Neutrophil (primary cell): ENCODE measurements around the gene CDC42.

Experiments used
- H3K27ac ChIP-seq: fragments of 200-600 bp; sonication (generic); 2 replicates; pipeline ENCODE4 v1.5.1; 2016; ENCODE audit warnings: mild to moderate bottlenecking, moderate library complexity
- H3K27me3 ChIP-seq: fragments of 200-600 bp; sonication (generic); 2 replicates; pipeline ENCODE4 v1.6.0; 2016; ENCODE audit warnings: mild to moderate bottlenecking
- H3K36me3 ChIP-seq: fragments of 200-600 bp; sonication (generic); 2 replicates; pipeline ENCODE4 v1.5.1; 2017
- H3K4me1 ChIP-seq, 2 experiments: fragments of 200-600 bp in 1 of 2; sonication (generic) in 1 of 2; 1 replicate in 1 of 2; 2 replicates in 1 of 2; pipeline versions ENCODE4 v1.5.1 to v1.6.1; 2013 to 2016; ENCODE audit warnings: low read depth in 1 of 2, low read length in 1 of 2, mild to moderate bottlenecking in 1 of 2, moderate library complexity in 1 of 2; ENCODE audit not compliant: control insufficient read depth in 1 of 2, insufficient read depth in 1 of 2
- H3K4me3 ChIP-seq, 2 experiments: fragments of 200-600 bp in 1 of 2; sonication (generic) in 1 of 2; 1 replicate in 1 of 2; 2 replicates in 1 of 2; pipeline ENCODE4 v1.5.1; 2013 to 2016; ENCODE audit warnings: low read depth in 1 of 2, low read length in 1 of 2, mild to moderate bottlenecking in 1 of 2, moderate library complexity in 1 of 2
- H3K9me3 ChIP-seq: fragments of 200-600 bp; sonication (generic); 2 replicates; pipeline ENCODE4 v1.5.1; 2016
- TF ChIP-seq, protein P1 (sequence below): fragments of 200-600 bp; sonication (generic); IDR thresholded peaks from 2 replicates; pipeline ENCODE4 v1.5.1; 2016; ENCODE audit warnings: antibody characterized with exemption

The CDC42 gene

DNA sequence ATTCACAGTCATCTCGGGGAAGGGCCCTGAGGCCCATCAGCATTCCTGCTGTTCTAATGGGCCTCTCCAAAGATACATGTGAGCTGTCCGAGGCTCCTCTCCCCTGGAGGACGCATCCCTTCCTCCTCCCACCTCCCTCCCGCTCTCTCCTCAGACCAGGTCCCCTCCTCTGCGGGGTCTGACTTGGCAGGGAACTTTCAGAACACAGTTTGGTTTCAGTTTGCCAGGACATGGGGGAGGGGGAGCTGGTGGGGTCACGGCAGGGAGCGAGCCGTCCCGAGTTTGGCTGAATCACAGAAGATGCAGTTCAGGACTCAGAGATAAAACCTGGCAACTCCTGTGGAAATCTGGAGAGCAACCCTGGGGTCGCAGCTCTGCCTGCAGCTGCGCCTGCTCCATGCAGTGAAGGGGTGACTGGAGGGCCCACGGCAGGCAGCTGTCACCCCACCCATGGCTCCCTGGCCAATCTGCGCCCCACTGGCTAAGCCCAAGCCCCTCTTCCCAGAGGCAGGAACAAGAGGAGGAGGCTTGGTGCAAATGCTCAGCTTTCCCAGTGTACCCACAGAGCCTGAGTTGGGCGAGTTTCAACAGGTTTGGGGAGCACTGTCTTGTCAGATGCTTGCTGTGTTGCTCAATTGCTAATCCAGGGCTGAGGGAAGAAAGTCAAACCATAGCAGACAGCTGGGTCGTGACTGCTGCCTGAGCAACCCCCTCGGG is 84.7 kb downstream of the CDC42 start:
- Histone ChIP-seq H3K36me3 (no peaks in the 10 kb centered on the region), H3K4me1 (peaks cover 0 to 2% of the 10 kb centered on the region in 2 experiments), H3K27ac (no peak overlapping the region), H3K4me3 (no peak overlapping the region), H3K27me3 (peaks cover 91% of the 10 kb centered on the region), H3K9me3 (no peaks in the 10 kb centered on the region)
- TF ChIP-seq, protein P1, sequence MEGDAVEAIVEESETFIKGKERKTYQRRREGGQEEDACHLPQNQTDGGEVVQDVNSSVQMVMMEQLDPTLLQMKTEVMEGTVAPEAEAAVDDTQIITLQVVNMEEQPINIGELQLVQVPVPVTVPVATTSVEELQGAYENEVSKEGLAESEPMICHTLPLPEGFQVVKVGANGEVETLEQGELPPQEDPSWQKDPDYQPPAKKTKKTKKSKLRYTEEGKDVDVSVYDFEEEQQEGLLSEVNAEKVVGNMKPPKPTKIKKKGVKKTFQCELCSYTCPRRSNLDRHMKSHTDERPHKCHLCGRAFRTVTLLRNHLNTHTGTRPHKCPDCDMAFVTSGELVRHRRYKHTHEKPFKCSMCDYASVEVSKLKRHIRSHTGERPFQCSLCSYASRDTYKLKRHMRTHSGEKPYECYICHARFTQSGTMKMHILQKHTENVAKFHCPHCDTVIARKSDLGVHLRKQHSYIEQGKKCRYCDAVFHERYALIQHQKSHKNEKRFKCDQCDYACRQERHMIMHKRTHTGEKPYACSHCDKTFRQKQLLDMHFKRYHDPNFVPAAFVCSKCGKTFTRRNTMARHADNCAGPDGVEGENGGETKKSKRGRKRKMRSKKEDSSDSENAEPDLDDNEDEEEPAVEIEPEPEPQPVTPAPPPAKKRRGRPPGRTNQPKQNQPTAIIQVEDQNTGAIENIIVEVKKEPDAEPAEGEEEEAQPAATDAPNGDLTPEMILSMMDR: no peak

DNA sequence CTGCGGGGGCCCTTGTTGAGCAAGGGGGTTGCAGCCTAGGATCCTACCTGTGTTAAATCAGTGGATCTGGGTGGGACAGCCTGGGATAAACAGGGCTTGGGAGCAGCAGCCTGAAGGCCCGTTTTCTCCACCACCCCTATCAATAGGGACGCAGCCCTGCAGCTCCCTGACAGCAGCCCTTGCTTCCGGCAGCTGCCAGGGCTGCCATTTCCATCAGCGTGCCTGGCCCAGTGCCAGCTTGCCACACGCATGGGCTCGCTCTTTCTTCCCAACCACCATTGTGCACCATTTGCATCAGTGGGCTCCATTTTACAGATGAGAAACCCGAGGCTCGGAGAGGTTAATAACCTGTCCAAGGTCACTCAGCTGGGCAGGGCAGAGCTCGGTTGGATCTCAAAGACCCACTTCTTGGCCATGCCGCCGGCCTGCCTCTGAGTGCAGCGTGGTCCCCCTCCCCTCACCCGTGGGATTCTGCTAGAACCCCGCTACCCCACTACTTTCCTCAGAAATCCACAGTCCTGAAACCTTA is 86.6 kb downstream of the CDC42 start:
- Histone ChIP-seq H3K4me1 (peaks cover 0 to 5% of the 10 kb centered on the region in 2 experiments), H3K9me3 (no peaks in the 10 kb centered on the region), H3K27ac (no peak overlapping the region), H3K4me3 (no peak overlapping the region), H3K27me3 (peaks cover 96% of the 10 kb centered on the region), H3K36me3 (no peaks in the 10 kb centered on the region)
- TF ChIP-seq, protein P1: no peak

DNA sequence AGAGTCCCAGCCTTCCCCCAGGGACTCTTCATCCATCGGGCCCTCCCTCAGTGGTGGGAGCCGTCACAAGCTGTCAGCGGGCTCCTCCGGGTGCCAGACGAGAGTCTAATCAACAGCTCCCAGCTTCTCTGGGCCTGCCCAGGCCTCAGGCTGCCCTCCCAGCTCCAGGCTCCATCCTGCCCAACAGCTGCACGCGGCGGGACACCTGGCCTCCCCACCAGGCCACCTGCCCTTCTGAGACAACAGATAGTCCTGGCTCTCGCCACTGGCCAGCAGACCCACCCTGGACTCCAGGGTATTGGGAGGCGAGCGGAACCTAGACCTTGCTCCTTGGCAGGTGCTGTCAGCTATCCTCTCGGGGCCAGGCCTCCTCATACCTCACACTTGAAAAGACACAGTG is 87.3 kb downstream of the CDC42 start:
- Histone ChIP-seq H3K27me3 (peaks cover 96% of the 10 kb centered on the region), H3K27ac (no peak overlapping the region), H3K4me1 (peaks cover 0 to 5% of the 10 kb centered on the region in 2 experiments), H3K4me3 (no peak overlapping the region), H3K36me3 (no peaks in the 10 kb centered on the region), H3K9me3 (no peaks in the 10 kb centered on the region)
- TF ChIP-seq, protein P1: no peak
